Suprapubic skin (tissue), 4 donors: ENCODE data around the gene DMAC2L.

ENCODE experiments used
- EP300 ChIP-seq: sonication (generic); formaldehyde crosslinking; IDR thresholded peaks from one replicate; pipeline ENCODE4 v1.6.1; 2017; ENCODE audit warnings: antibody characterized with exemption
- POLR2A ChIP-seq, 2 donors: fragments of 450-650 bp; IDR thresholded peaks; one replicate each; pipeline ENCODE4 v1.6.1; 2017; ENCODE audit warnings: antibody characterized with exemption in 2 of 2, mild to moderate bottlenecking in 2 of 2, moderate library complexity in 2 of 2
- POLR2AphosphoS5 ChIP-seq, 3 donors: sonication (generic); formaldehyde crosslinking; IDR thresholded peaks; one replicate each; pipeline ENCODE4 v1.6.1; 2017; ENCODE audit warnings: antibody characterized with exemption in 3 of 3
- TF ChIP-seq, protein P1 (sequence below), 2 donors: fragments of 200-600 bp in 1 of 2; fragments of 450-650 bp in 1 of 2; sonication (generic) in 1 of 2; IDR thresholded peaks; one replicate each; pipeline ENCODE4 v1.5.1; 2016 to 2019; ENCODE audit warnings: antibody characterized with exemption in 2 of 2, mild to moderate bottlenecking in 1 of 2, moderate library complexity in 1 of 2

DNA sequence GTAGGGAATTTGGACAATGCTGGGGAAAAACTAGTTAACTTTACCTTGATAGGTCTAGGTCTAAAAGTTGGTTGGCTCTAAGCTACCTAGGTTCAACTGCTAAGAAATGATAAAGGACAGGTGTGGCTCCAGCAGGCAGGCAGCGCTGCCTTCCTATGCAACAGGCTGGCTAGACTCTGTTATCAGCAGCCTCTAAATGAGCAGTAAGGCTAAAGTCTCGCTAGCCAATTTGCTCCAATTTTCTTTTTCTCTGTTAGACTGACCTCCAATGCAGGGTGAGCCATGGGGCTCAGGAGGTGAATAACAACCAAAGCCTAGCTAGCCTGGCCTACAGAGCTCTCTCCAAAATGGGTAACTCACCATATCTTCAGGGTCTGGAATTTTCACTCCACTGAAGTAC is 26.5 kb downstream of the DMAC2L start:
- TF ChIP-seq, protein P1, sequence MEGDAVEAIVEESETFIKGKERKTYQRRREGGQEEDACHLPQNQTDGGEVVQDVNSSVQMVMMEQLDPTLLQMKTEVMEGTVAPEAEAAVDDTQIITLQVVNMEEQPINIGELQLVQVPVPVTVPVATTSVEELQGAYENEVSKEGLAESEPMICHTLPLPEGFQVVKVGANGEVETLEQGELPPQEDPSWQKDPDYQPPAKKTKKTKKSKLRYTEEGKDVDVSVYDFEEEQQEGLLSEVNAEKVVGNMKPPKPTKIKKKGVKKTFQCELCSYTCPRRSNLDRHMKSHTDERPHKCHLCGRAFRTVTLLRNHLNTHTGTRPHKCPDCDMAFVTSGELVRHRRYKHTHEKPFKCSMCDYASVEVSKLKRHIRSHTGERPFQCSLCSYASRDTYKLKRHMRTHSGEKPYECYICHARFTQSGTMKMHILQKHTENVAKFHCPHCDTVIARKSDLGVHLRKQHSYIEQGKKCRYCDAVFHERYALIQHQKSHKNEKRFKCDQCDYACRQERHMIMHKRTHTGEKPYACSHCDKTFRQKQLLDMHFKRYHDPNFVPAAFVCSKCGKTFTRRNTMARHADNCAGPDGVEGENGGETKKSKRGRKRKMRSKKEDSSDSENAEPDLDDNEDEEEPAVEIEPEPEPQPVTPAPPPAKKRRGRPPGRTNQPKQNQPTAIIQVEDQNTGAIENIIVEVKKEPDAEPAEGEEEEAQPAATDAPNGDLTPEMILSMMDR (IDR thresholded peaks at IDR 0.05) = no peak
- TF ChIP-seq EP300 = no peak
- TF ChIP-seq POLR2AphosphoS5 (IDR thresholded peaks at IDR 0.05) = no peak
- TF ChIP-seq POLR2A (IDR thresholded peaks at IDR 0.05) = no peak
